H9 (cell line): ENCODE results near the gene ZBTB38. TPM values are rescaled to one million over a fixed set of nuclear protein-coding genes. Genes with fewer than 3 reads are reported as not detected.

Experiments used
- DNase-seq: peaks from one replicate; pipeline ENCODE4 v3.0.0-alpha.2; 2017
- H2AFZ ChIP-seq: one replicate; pipeline ENCODE4 v1.6.1; 2013; ENCODE audit warnings: mild to moderate bottlenecking, low read length, control low read depth, moderate library complexity
- H2AK5ac ChIP-seq: 2 replicates; pipeline ENCODE4 v1.6.1; 2013; ENCODE audit warnings: low read length, control low read depth, mixed read lengths; ENCODE audit not compliant: insufficient read length
- H2BK120ac ChIP-seq: one replicate; pipeline ENCODE4 v1.6.1; 2013; ENCODE audit warnings: low read depth, mild to moderate bottlenecking, low read length, control low read depth, inconsistent platforms; ENCODE audit not compliant: poor library complexity, severe bottlenecking
- H2BK12ac ChIP-seq: 2 replicates; pipeline ENCODE4 v1.6.1; 2013; ENCODE audit warnings: low read length, control low read depth, mixed read lengths, low read depth; ENCODE audit not compliant: insufficient read length
- H2BK15ac ChIP-seq: 2 replicates; pipeline ENCODE4 v1.6.1; 2013; ENCODE audit warnings: low read depth, low read length, control low read depth
- H2BK20ac ChIP-seq: one replicate; pipeline ENCODE4 v1.6.1; 2013; ENCODE audit warnings: low read depth, mild to moderate bottlenecking, low read length, control low read depth, inconsistent platforms; ENCODE audit not compliant: poor library complexity, severe bottlenecking
- H2BK5ac ChIP-seq: 2 replicates; pipeline ENCODE4 v1.6.1; 2013; ENCODE audit warnings: low read length, control low read depth, mixed read lengths; ENCODE audit not compliant: insufficient read length
- H3K14ac ChIP-seq: 2 replicates; pipeline ENCODE4 v1.6.1; 2013; ENCODE audit warnings: low read length, control low read depth; ENCODE audit not compliant: insufficient read depth
- H3K18ac ChIP-seq: 2 replicates; pipeline ENCODE4 v1.6.1; 2013; ENCODE audit warnings: low read depth, mild to moderate bottlenecking, mixed read lengths, low read length, control low read depth; ENCODE audit not compliant: insufficient read length
- H3K23ac ChIP-seq: 2 replicates; pipeline ENCODE4 v1.6.1; 2013; ENCODE audit warnings: low read length, control low read depth, mixed read lengths, low read depth; ENCODE audit not compliant: insufficient read length
- H3K23me2 ChIP-seq: 2 replicates; pipeline ENCODE4 v1.6.1; 2013; ENCODE audit warnings: low read depth, mild to moderate bottlenecking, mixed read lengths, low read length, control low read depth; ENCODE audit not compliant: insufficient read length, poor library complexity, severe bottlenecking
- H3K27ac ChIP-seq: 2 replicates; pipeline ENCODE4 v1.5.1; 2013; ENCODE audit warnings: low read length, control low read depth, mixed read lengths, low read depth; ENCODE audit not compliant: insufficient read length
- H3K27me3 ChIP-seq: 2 replicates; pipeline ENCODE4 v1.6.1; 2013; ENCODE audit warnings: low read length, control low read depth, inconsistent platforms; ENCODE audit not compliant: insufficient read depth
- H3K4ac ChIP-seq: 2 replicates; pipeline ENCODE4 v1.6.1; 2013; ENCODE audit warnings: low read depth, mild to moderate bottlenecking, control low read depth, inconsistent platforms, low read length, moderate library complexity
- H3K4me1 ChIP-seq: 2 replicates; pipeline ENCODE4 v1.6.1; 2013; ENCODE audit warnings: low read length, control low read depth, inconsistent platforms; ENCODE audit not compliant: insufficient read depth
- H3K4me2 ChIP-seq: 2 replicates; pipeline ENCODE4 v1.6.1; 2013; ENCODE audit warnings: low read length, control low read depth, mixed read lengths; ENCODE audit not compliant: insufficient read length, insufficient read depth
- H3K56ac ChIP-seq: 2 replicates; pipeline ENCODE4 v1.6.1; 2013; ENCODE audit warnings: low read depth, mild to moderate bottlenecking, mixed read lengths, low read length, control low read depth; ENCODE audit not compliant: insufficient read length
- H3K79me1 ChIP-seq: 2 replicates; pipeline ENCODE4 v1.6.1; 2013; ENCODE audit warnings: low read depth, mild to moderate bottlenecking, moderate library complexity, low read length, control low read depth, inconsistent platforms; ENCODE audit not compliant: insufficient read depth, poor library complexity, severe bottlenecking
- H3K79me2 ChIP-seq: 2 replicates; pipeline ENCODE4 v1.6.1; 2013; ENCODE audit warnings: low read length, control low read depth, inconsistent platforms; ENCODE audit not compliant: insufficient read depth
- H3K9ac ChIP-seq: 2 replicates; pipeline ENCODE4 v1.6.1; 2013; ENCODE audit warnings: low read length, control low read depth, mixed read lengths; ENCODE audit not compliant: insufficient read length; ENCODE audit errors: extremely low read depth
- H3K9me3 ChIP-seq: one replicate; pipeline ENCODE4 v1.6.1; 2013; ENCODE audit warnings: low read depth, low read length, inconsistent platforms; ENCODE audit not compliant: control insufficient read depth
- H3T11ph ChIP-seq: one replicate; pipeline ENCODE4 v1.6.1; 2013; ENCODE audit warnings: mild to moderate bottlenecking, low read length, control low read depth, inconsistent platforms
- H4K20me1 ChIP-seq: one replicate; pipeline ENCODE4 v1.6.1; 2013; ENCODE audit not compliant: control insufficient read depth, insufficient read length, insufficient read depth
- H4K5ac ChIP-seq: 2 replicates; pipeline ENCODE4 v1.6.1; 2013; ENCODE audit warnings: low read depth, mild to moderate bottlenecking, mixed read lengths, low read length, control low read depth; ENCODE audit not compliant: insufficient read length
- H4K8ac ChIP-seq: replicated peaks from 2 replicates; pipeline ENCODE4 v1.6.1; 2013; ENCODE audit warnings: low read length, control low read depth, mixed read lengths, low read depth; ENCODE audit not compliant: insufficient read length
- H4K91ac ChIP-seq: 2 replicates; pipeline ENCODE4 v1.6.1; 2013; ENCODE audit warnings: low read depth, mild to moderate bottlenecking, moderate library complexity, mixed read lengths, low read length, control low read depth; ENCODE audit not compliant: insufficient read length
- H3K27ac Mint-ChIP-seq, 3 experiments: 2 replicates in 2 of 3; 3 replicates in 1 of 3; pipeline ENCODE4 v1.8.0; 2020 to 2021; ENCODE audit warnings: mixed read lengths in 3 of 3, mild to moderate bottlenecking in 1 of 3, moderate library complexity in 1 of 3
- H3K27me3 Mint-ChIP-seq: 2 replicates; pipeline ENCODE4 v1.8.0; 2021; ENCODE audit warnings: low read depth, mild to moderate bottlenecking, moderate library complexity, mixed read lengths
- H3K36me3 Mint-ChIP-seq, 3 experiments: 2 replicates in 2 of 3; 3 replicates in 1 of 3; pipeline ENCODE4 v1.8.0; 2020 to 2021; ENCODE audit warnings: low read depth in 3 of 3, mixed read lengths in 3 of 3; ENCODE audit not compliant: insufficient read depth in 1 of 3
- H3K4me1 Mint-ChIP-seq, 2 experiments: 2 replicates each; pipeline ENCODE4 v1.8.0; 2020; ENCODE audit warnings: mixed read lengths in 2 of 2
- H3K4me3 Mint-ChIP-seq, 2 experiments: 2 replicates in 1 of 2; 3 replicates in 1 of 2; pipeline ENCODE4 v1.8.0; 2020 to 2021; ENCODE audit warnings: mild to moderate bottlenecking in 2 of 2, mixed read lengths in 2 of 2, moderate library complexity in 1 of 2
- H3K9me3 Mint-ChIP-seq, 2 experiments: 2 replicates in 1 of 2; 3 replicates in 1 of 2; pipeline ENCODE4 v1.8.0; 2020; ENCODE audit warnings: mild to moderate bottlenecking in 2 of 2, mixed read lengths in 2 of 2, moderate library complexity in 1 of 2
- WGBS: extraction: QIAGEN DNeasy Blood & Tissue Kit; methylation state at CpG from one replicate; pipeline ENCODE4 v1.1.7; 2013; ENCODE audit warnings: missing lambda C conversion rate, low lambda C conversion rate, mixed read lengths; ENCODE audit not compliant: insufficient read length; ENCODE audit errors: extremely low coverage; 5-methylcytosine and 5-hydroxymethylcytosine counted together
- total RNA-seq: library from RNA; stranded (reverse); gene quantifications from 2 replicates; pipeline ENCODE4 v1.2.1, GENCODE V29; 2021
- TF ChIP-seq, protein P1 (sequence below): fragments of 200-600 bp; sonication (generic); conservative IDR thresholded peaks from 3 replicates; pipeline ENCODE4 v1.8.0; 2021; ENCODE audit warnings: antibody characterized with exemption, mild to moderate bottlenecking

The ZBTB38 gene
- total RNA-seq, 1 experiment from 2014 or later = 14.6 TPM

- H3K23me2 ChIP-seq = no peaks in the 10 kb centered on the region
- H3K14ac ChIP-seq = no peak overlapping the region
- no peak for DNase-seq
- H3K9me3 Mint-ChIP-seq = no peaks in the 10 kb centered on the region
- no peak overlapping the region for H2BK120ac ChIP-seq
- no peak overlapping the region for H4K91ac ChIP-seq
- H3K4me1 ChIP-seq = no peaks in the 10 kb centered on the region
- no peak overlapping the region for H4K5ac ChIP-seq
- H3K56ac ChIP-seq = no peak overlapping the region
- no CpG with 5 or more reads among the region's 3 CpGs for WGBS
- no peak overlapping the region for H3K4me3 Mint-ChIP-seq
- peaks cover 11% of the 10 kb centered on the region for H3K27me3 Mint-ChIP-seq
- H3K9ac ChIP-seq = no peak overlapping the region
- no peak overlapping the region for H3K4me2 ChIP-seq
- no peaks in the 10 kb centered on the region for H4K20me1 ChIP-seq
- peaks cover 4% of the 10 kb centered on the region; the same call in 1 of the 2 replicates for H3K27me3 ChIP-seq
- no peak overlapping the region for H2AK5ac ChIP-seq
- peaks cover 20 to 27% of the 10 kb centered on the region in 2 experiments for H3K4me1 Mint-ChIP-seq
- H2BK20ac ChIP-seq = no peak overlapping the region
- no peak overlapping the region for H3K27ac Mint-ChIP-seq
- no peak overlapping the region for H2AFZ ChIP-seq
- H4K8ac ChIP-seq = no peak overlapping the region
- TF ChIP-seq, protein P1, sequence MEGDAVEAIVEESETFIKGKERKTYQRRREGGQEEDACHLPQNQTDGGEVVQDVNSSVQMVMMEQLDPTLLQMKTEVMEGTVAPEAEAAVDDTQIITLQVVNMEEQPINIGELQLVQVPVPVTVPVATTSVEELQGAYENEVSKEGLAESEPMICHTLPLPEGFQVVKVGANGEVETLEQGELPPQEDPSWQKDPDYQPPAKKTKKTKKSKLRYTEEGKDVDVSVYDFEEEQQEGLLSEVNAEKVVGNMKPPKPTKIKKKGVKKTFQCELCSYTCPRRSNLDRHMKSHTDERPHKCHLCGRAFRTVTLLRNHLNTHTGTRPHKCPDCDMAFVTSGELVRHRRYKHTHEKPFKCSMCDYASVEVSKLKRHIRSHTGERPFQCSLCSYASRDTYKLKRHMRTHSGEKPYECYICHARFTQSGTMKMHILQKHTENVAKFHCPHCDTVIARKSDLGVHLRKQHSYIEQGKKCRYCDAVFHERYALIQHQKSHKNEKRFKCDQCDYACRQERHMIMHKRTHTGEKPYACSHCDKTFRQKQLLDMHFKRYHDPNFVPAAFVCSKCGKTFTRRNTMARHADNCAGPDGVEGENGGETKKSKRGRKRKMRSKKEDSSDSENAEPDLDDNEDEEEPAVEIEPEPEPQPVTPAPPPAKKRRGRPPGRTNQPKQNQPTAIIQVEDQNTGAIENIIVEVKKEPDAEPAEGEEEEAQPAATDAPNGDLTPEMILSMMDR = no peak
- H2BK15ac ChIP-seq = no peak overlapping the region
- peaks cover 0 to 7% (median 6%) of the 10 kb centered on the region in 3 experiments; a peak in 3 of 7 replicates for H3K36me3 Mint-ChIP-seq
- H3K18ac ChIP-seq = no peak overlapping the region
- H3T11ph ChIP-seq = no peak overlapping the region
- no peak overlapping the region for H2BK12ac ChIP-seq
- no peak overlapping the region for H3K4ac ChIP-seq
- H3K27ac ChIP-seq = no peak overlapping the region
- no peaks in the 10 kb centered on the region for H3K79me1 ChIP-seq
- H3K23ac ChIP-seq = no peak overlapping the region
- no peaks in the 10 kb centered on the region for H3K9me3 ChIP-seq
- H3K79me2 ChIP-seq = no peaks in the 10 kb centered on the region
- no peak overlapping the region for H2BK5ac ChIP-seq
Observed at GRCh38 chr3:141413391-141413790, 45.1 kb downstream of the ZBTB38 start.
